Measurements from ENCODE around the gene GLDC.
A peak's percentile ranks its signal among the peaks of the same experiment; 100 is the strongest.

- TF ChIP-seq, protein P1, sequence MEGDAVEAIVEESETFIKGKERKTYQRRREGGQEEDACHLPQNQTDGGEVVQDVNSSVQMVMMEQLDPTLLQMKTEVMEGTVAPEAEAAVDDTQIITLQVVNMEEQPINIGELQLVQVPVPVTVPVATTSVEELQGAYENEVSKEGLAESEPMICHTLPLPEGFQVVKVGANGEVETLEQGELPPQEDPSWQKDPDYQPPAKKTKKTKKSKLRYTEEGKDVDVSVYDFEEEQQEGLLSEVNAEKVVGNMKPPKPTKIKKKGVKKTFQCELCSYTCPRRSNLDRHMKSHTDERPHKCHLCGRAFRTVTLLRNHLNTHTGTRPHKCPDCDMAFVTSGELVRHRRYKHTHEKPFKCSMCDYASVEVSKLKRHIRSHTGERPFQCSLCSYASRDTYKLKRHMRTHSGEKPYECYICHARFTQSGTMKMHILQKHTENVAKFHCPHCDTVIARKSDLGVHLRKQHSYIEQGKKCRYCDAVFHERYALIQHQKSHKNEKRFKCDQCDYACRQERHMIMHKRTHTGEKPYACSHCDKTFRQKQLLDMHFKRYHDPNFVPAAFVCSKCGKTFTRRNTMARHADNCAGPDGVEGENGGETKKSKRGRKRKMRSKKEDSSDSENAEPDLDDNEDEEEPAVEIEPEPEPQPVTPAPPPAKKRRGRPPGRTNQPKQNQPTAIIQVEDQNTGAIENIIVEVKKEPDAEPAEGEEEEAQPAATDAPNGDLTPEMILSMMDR (IDR thresholded peaks at IDR 0.05), result peak in 1 of 6 experiments; percentile 6
- TF ChIP-seq POLR2A (IDR thresholded peaks at IDR 0.05), result peak in 3 of 4 donors; percentile 56 to 74 (median 64)
These were observed 35.8 kb upstream of the GLDC start for GRCh38 chr9:6681147-6681956.
